Esophagus muscularis mucosa (tissue), 3 donors: Measurements from ENCODE around the gene TSPAN16.

Source experiments
- POLR2A ChIP-seq: fragments of 450-650 bp; IDR thresholded peaks from one replicate; pipeline ENCODE4 v1.6.1; 2017; ENCODE audit warnings: antibody characterized with exemption, moderate library complexity, mild to moderate bottlenecking, low read depth
- POLR2AphosphoS5 ChIP-seq, 2 donors: sonication (generic); formaldehyde crosslinking; IDR thresholded peaks; one replicate each; pipeline ENCODE4 v1.6.1; 2017; ENCODE audit warnings: antibody characterized with exemption in 2 of 2
- TF ChIP-seq, protein P1 (sequence below), 3 experiments: fragments of 200-600 bp in 2 of 3; fragments of 450-650 bp in 1 of 3; sonication (generic) in 2 of 3; IDR thresholded peaks; one replicate each; pipeline ENCODE4 v1.5.1; 2017 to 2019; ENCODE audit warnings: antibody characterized with exemption in 3 of 3, mild to moderate bottlenecking in 2 of 3, moderate library complexity in 1 of 3

DNA sequence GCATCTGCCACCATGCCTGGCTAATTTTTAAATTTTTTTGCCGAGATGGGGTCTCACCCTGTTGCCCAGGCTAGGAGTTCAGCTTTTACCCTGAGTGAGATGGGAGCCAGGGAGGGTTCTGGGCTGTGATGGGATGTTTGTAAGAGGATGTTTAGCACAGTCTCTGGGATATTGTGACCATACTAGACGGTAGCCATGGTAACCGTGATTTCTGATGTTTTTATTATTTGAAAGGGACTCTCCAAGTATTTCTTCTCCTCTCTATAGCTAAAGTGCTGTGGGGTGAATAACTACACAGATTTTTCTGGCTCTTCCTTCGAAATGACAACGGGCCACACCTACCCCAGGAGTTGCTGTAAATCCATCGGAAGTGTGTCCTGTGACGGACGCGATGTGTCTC is 10.4 kb downstream of the TSPAN16 start:
- TF ChIP-seq, protein P1, sequence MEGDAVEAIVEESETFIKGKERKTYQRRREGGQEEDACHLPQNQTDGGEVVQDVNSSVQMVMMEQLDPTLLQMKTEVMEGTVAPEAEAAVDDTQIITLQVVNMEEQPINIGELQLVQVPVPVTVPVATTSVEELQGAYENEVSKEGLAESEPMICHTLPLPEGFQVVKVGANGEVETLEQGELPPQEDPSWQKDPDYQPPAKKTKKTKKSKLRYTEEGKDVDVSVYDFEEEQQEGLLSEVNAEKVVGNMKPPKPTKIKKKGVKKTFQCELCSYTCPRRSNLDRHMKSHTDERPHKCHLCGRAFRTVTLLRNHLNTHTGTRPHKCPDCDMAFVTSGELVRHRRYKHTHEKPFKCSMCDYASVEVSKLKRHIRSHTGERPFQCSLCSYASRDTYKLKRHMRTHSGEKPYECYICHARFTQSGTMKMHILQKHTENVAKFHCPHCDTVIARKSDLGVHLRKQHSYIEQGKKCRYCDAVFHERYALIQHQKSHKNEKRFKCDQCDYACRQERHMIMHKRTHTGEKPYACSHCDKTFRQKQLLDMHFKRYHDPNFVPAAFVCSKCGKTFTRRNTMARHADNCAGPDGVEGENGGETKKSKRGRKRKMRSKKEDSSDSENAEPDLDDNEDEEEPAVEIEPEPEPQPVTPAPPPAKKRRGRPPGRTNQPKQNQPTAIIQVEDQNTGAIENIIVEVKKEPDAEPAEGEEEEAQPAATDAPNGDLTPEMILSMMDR (IDR thresholded peaks at IDR 0.05): no peak
- TF ChIP-seq POLR2A (no peak), POLR2AphosphoS5 (IDR thresholded peaks at IDR 0.05) (no peak)
